HG03378 (cell line): ENCODE data around the gene SIGLEC8.
"Not testable (repeated sequence)": the region's sequence is repeated elsewhere in the genome, so short reads cannot be mapped to it uniquely, and the experiment has no call there.

Experiments
- ATAC-seq: cut with Tn5 transposase; IDR thresholded peaks from one replicate; pipeline ENCODE4 v1.9.1; 2021; ENCODE audit warnings: mild to moderate bottlenecking, moderate library complexity; ENCODE audit not compliant: unreplicated experiment

Gene SIGLEC8

DNA sequence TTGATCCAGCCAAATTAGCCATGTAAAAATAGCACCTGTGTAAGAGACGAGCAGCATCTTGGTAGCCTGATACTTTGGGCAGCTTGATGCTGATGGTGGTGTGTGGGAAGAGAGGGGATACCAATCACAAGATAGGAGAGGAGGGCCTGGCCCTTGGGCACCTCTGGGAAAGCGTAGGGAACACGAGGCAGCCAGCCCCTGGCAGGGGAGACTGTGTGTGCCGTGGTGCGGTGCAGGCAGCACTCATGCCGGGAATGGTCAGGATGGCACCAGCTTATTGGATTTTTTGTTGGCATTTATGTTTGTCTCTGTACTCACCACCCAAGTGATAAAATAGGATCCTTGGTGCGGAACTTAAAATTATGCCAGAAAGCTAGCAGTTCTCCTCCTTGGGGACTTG, 10.2 kb downstream of the SIGLEC8 start:
- ATAC-seq = no peak

GRCh38 chr19:51447510-51447909, 10.7 kb downstream of the SIGLEC8 start:
- ATAC-seq = not testable (repeated sequence)

DNA sequence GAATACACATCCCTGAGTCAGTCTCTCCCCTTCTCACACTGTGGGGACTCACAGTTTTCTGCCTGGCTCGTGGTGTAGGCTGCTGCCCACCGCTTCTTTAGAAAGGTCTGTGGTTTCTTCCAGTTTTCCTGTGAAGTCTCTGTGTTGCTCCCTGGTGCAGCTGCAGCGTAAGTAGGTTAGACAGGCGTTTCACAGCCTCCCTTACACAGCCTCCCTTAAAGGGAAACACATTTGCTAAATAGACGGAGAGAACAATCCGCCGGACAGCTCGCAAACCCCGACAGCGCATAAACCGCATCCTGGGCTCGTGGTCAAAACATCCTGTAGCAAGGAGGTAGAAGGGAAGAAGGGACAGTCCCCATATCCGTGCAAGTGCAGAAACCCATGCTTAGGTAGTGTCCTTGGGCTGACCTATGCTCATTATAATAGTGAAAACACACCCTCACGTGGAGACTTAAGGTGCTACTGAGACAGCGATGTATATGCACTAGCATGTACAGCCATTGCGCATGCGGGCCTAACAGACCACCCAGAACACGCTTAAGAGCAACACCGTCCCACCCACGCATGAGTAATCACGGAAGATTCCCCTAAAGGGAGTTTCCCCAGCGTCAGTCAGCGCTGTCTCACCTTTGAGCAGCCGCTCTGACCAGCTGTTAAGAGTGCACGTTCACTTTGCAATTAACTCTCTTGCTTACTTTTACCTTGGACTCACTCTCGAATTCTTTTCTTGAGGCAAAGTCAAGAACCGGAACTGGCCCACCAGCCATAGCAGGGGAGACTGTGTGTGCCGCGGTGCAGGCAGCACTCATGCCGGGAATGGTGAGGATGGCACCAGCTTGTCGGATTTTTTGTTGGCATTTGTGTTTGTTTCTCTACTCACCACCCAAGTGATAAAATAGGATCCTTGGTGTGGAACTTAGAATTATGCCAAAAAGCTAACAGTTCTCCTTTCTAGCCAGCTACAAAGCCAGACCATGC, 16.6 kb downstream of the SIGLEC8 start:
- ATAC-seq = peak; percentile 91

- no peak for ATAC-seq
Observed at GRCh38 chr19:51440846-51441409, 17.3 kb downstream of the SIGLEC8 start.

DNA sequence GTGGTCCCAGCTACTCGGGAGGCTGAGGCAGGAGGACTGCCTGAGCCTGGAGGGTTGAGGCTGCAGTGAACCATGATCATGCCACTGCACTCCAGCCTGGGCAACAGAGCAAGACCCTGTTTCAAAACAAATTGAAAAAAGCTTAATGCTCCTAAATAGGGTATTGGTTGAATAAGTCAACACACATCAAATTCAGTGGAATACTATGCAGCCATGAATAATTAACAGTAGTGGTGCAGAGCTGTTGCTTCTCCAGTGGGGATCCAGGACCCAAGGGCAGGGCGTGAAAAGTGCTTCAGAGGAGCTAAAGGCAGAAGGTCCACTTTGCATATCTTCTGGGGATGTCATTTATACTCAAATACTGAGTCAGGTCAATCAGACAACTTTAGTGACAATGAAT, 18.2 kb downstream of the SIGLEC8 start:
- no peak for ATAC-seq

DNA sequence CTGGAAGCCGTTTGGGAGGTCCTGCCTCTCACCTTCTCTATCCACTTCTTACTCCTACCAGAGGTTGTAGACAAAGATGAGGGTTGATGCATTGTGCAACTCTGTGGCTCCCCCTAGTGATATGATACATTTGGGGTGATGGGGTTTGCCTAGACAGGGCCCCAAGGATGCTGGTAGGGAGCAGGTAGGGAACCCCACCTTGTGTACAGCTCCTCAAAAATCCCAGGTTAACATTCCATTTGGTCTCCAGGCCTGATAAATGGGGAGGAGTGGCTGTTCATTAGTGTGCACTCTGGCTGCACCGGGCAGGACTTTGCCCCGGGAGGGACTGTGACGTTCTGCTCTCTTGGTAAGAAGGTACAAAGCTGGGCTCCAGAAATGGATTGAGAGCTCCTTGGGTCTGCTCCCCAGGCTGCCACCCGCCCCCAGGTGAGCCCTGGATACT, 19.2 kb downstream of the SIGLEC8 start:
- no peak for ATAC-seq

DNA sequence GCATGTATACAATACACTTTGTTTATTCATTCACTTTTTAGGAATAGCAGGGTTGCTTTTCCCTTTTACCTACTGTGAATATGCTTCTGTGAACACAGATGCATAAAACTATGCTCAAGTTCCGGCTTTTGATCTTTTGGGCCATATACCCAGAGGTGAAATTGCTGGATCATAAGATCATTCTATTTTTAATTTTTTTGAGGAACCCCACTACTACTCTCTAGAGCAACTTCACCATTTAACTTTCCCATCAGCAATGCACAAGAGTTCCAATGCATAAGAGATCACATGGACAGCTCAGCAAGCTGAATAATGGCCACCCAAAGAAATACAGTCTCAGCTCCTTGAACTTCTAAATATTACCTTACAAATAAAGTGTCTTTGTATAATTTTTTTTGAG, 23.8 kb downstream of the SIGLEC8 start:
- ATAC-seq = no peak

GRCh38 chr19:51433043-51433442, 25.2 kb downstream of the SIGLEC8 start:
- no peak for ATAC-seq

- no peak for ATAC-seq
Observed at GRCh38 chr19:51431124-51431523, 27.1 kb downstream of the SIGLEC8 start.

DNA sequence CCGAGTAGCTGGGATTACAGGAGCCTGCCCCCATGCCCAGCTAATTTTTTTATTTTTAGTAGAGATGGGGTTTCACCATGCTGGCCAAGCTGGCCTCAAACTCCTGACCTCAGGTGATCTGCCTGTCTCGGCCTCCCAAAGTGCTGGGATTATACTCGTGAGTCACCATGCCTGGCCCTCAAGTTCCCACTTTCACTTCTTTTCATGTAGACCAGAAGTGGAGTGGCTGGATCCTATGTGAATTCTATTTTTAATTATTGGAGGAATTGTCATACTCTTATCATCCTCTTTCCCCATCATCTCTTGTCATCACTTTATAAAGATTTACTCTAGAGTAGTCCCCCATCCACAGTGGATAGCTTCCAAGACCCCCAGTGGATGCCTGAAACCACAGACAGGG, 28.0 kb downstream of the SIGLEC8 start:
- no peak for ATAC-seq

DNA sequence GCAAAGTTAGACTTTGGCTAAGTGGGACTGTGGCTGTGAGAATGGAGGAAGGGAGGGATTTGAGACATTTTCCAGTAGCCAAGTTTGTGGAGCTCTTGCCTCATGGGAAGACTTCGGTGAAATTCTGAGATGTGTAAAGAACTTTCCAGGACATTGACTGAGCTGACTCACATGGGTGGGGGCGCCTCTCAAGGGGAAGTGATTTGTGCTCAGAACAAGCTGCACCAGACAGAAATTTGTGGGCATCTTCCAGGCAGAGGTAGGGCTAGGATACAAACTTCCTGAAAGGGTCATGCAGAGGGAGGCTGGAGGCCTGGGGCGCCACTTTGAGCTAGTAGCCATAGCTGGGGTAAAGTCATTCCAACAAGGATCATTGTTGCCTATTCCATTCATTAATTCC, 31.1 kb downstream of the SIGLEC8 start:
- ATAC-seq = no peak

GRCh38 chr19:51422053-51422448, 36.2 kb downstream of the SIGLEC8 start:
- ATAC-seq = no peak

GRCh38 chr19:51421229-51422052, 36.8 kb downstream of the SIGLEC8 start:
- ATAC-seq = no peak

DNA sequence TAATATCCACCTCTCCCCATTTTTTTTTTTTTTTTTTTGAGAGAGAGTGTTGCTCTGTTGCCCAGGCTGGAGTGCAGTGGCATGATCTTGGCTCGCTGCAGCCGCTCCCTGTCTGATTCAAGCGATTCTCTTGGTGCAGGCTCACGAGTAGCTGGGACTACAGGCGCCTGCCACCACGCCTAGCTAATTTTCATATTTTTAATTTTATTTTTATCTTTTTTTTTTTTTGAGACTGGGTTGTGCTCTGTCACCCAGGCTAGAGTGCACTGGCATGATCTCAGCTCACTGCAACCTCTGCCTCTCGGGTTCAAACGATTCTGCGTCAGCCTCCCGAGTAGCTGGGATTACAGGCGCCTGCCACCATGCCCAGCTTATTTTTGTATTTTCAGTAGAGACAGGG, 37.7 kb downstream of the SIGLEC8 start:
- not testable (repeated sequence) for ATAC-seq

- ATAC-seq = no peak
Observed at GRCh38 chr19:51418707-51419106, 39.5 kb downstream of the SIGLEC8 start.

GRCh38 chr19:51417810-51418157, 40.5 kb downstream of the SIGLEC8 start:
- ATAC-seq = no peak

DNA sequence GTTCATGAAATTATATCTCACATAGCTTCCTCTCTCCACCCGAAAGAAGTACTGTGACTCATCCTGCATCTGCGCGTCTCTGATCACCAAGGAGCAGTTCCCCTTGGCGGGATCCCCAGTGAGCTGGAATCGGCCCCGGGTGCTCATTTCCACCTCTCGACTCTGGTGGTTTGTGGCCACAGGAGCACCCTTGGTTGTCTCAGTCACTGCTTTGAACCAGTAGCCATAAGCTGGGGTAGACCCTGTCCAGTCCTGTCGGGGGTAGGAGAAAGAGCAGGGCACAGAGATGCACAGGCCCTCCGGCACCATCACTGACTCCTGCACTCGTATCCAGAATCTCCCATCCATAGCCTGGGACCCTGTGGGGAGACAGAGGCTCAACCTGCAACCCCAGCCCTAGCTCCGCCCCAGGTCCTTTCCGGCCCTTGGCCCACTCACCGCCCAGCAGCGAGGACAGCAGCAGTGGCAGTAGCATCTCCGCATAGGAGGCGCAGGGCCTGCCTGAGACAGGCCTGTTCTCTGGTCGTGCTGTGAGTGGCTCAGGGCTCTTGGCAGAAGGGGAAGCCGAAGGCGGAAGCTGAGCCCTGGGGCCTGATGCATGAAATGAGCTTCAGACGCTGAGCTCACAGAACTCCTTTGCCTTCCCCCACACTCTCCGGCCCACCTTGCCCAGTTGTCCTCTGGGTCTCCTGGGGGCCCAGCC, 41.0 kb downstream of the SIGLEC8 start, which contains the start of gene SIGLEC10:
Gene SIGLEC10 (minus strand): TSS at position 536 of the 703 bp plus-strand sequence. CDS start 61 bp downstream, at position 475.
- no peak for ATAC-seq

GRCh38 chr19:51416422-51416821, 41.8 kb downstream of the SIGLEC8 start:
- not testable (repeated sequence) for ATAC-seq

DNA sequence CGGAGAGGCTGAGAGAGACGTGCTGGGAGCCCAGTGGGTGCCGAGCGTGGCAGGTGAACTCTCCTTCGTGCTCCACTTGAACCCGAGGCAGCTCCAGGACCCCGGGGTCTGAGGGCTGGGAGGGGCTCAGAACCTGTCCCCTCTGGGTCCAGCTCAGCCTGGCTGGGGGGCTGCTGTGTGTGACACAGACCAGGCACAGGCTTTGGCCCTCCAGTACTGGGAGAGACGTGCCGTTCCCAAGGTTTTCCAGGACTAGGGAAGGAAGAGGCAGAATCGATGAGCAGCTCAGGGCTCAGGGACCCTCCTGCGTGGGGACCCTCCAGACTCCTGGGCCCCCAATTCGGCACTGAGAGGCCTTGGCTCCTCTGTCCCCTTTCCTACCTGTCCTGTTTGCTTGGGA, 43.1 kb downstream of the SIGLEC8 start:
- ATAC-seq = no peak

DNA sequence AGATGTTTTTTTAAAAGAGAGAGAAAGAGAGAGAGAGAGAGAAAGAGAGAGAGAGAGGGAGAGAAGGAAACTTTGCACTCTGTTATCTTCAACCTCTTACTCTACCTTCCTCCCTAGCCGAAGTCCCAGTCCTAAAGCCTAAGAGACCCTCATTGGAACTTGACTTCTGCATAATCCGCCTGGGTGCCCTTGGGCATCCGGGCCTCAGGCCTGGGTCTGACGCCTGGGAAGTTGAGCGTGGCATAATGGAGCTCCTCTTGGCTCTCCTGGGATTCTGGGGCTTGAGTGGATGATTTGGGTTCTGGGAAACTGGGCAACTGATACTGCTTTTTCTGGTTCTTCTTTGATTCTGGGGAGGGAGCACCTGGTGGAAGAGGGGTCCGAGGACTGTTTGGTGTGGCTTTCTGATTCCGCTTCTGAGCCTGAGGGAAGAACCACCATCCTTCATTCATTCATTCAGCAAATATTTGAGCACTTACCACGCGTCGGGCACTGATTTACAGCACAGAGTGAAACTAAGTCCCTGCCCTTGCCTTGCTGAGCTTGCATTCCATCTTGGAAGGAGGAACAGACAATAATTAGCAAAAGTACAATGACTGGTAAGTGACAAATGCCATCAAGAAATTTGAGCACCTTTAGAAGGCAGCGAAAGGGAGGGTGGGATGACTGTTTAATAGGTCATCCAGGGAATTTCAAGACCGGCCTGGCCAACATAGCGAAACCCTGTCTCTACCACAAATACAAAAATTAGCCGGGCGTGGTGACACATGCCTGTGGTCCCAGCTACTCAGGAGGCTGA, 47.1 kb downstream of the SIGLEC8 start:
- no peak for ATAC-seq
